RWPE1 (cell line): ENCODE results near the gene RHBDD1.

Source experiments
- CTCF ChIA-PET: fragments of 350-600 bp; sonication (Branson Sonifier 250); formaldehyde crosslinking; extraction: SDS; loops from one replicate; lab custom pipeline; 2021; lab: Yijun Ruan, JAX
- POLR2A ChIA-PET: fragments of 400-600 bp; formaldehyde crosslinking; extraction: SDS; loops from one replicate; lab custom pipeline; 2020; ENCODE audit warnings: antibody characterized with exemption; ENCODE audit not compliant: low non-redundant PET; lab: Yijun Ruan, JAX
- DNase-seq: peaks from one replicate; pipeline ENCODE4 v3.0.0; 2012; ENCODE audit warnings: low spot score
- H3K27ac ChIP-seq: fragments of 450-650 bp; 2 replicates; pipeline ENCODE4 v1.5.1; 2017
- CTCF ChIP-seq: fragments of 450-650 bp; conservative IDR thresholded peaks from 2 replicates; pipeline ENCODE4 v1.5.1; 2017; ENCODE audit warnings: low read depth, mild to moderate bottlenecking

Gene RHBDD1

GRCh38 chr2:226902041-226902966, 66.5 kb downstream of the RHBDD1 start:
- DNase-seq, result no peak
- CTCF ChIA-PET, result interaction anchor here (0.6 kb wide), 1 partner anchor 78 kb away, joined by 3 read pairs; no protein-coding TSS in a partner anchor
- POLR2A ChIA-PET, result no interaction called here

GRCh38 chr2:226903179-226903578, 67.3 kb downstream of the RHBDD1 start:
- DNase-seq, result peak; percentile 82
- POLR2A ChIA-PET, result no interaction called here
- peak overlapping the region; percentile 64 for H3K27ac ChIP-seq
- no peak for TF ChIP-seq CTCF
- CTCF ChIA-PET, result no interaction called here

More at GRCh38 chr2:226902041-226902966, 66.5 kb downstream of the RHBDD1 start:
- no peak overlapping the region for H3K27ac ChIP-seq
- no peak for TF ChIP-seq CTCF

- no peak for TF ChIP-seq CTCF
- DNase-seq, result no peak
- CTCF ChIA-PET, result no interaction called here
- no peak overlapping the region for H3K27ac ChIP-seq
- POLR2A ChIA-PET, result no interaction called here
Measured at GRCh38 chr2:226904592-226904991, 68.7 kb downstream of the RHBDD1 start.

- CTCF ChIA-PET, result no interaction called here
- POLR2A ChIA-PET, result no interaction called here
- no peak for DNase-seq
- no peak overlapping the region for H3K27ac ChIP-seq
- TF ChIP-seq CTCF, result no peak
Measured at GRCh38 chr2:226905718-226906117, 69.9 kb downstream of the RHBDD1 start.

GRCh38 chr2:226906163-226906693, 70.4 kb downstream of the RHBDD1 start:
- POLR2A ChIA-PET, result no interaction called here
- H3K27ac ChIP-seq, result no peak overlapping the region
- no peak for TF ChIP-seq CTCF
- no peak for DNase-seq
- CTCF ChIA-PET, result no interaction called here

GRCh38 chr2:226909126-226909525, 73.3 kb downstream of the RHBDD1 start:
- POLR2A ChIA-PET, result no interaction called here
- DNase-seq, result no peak
- TF ChIP-seq CTCF, result no peak
- H3K27ac ChIP-seq, result no peak overlapping the region
- CTCF ChIA-PET, result interaction anchor here (0.5 kb wide), 1 partner anchor 869 kb away, joined by 3 read pairs; no protein-coding TSS in a partner anchor
